ENCODE measurements around the gene RBFOX2.

GRCh38 chr22:36053242-36054147, 24.9 kb upstream of the RBFOX2 start:
- TF ChIP-seq, protein P1, sequence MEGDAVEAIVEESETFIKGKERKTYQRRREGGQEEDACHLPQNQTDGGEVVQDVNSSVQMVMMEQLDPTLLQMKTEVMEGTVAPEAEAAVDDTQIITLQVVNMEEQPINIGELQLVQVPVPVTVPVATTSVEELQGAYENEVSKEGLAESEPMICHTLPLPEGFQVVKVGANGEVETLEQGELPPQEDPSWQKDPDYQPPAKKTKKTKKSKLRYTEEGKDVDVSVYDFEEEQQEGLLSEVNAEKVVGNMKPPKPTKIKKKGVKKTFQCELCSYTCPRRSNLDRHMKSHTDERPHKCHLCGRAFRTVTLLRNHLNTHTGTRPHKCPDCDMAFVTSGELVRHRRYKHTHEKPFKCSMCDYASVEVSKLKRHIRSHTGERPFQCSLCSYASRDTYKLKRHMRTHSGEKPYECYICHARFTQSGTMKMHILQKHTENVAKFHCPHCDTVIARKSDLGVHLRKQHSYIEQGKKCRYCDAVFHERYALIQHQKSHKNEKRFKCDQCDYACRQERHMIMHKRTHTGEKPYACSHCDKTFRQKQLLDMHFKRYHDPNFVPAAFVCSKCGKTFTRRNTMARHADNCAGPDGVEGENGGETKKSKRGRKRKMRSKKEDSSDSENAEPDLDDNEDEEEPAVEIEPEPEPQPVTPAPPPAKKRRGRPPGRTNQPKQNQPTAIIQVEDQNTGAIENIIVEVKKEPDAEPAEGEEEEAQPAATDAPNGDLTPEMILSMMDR (conservative IDR thresholded peaks at IDR 0.05; ENCODE audit: low read length) = no peak
- TF ChIP-seq EZH2phosphoT487 (IDR thresholded peaks at IDR 0.05; ENCODE audit: borderline replicate concordance, low read depth, low read length) = no peak

All from OCI-LY7 (cell line).